Stimulated activated CD4-positive, alpha-beta T cell treated with anti-CD3 and anti-CD28 coated beads, Interleukin-4, amount 100 ng/mL, for 1 hour (primary cell): ENCODE data around the gene MYOF.
"Not testable (repeated sequence)": the region's sequence is repeated elsewhere in the genome, so short reads cannot be mapped to it uniquely, and the experiment has no call there.

ENCODE experiments used
- DNase-seq: peaks from one replicate; pipeline ENCODE4 v3.0.0-alpha.2; 2020

MYOF gene

DNA sequence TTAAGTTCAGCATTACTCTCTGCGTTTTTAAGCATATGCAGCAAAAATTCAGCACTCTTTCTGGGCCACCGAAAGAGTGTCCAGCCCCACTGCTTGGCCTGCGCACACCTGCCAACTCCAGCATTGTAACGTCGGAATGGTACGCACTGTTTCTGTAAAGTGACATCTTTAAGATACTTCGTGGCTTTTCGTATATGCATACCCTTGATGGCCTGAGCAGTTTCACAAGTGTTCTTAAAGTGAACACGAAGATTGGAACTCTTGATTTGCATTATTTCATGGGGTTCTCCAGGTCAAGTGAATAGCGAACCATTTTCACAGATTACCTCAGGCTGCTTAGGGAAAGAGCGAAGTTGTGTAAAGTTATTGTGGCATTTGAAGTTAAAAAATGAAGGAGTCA, 197.9 kb downstream of the MYOF start:
- not testable (repeated sequence) for DNase-seq

DNA sequence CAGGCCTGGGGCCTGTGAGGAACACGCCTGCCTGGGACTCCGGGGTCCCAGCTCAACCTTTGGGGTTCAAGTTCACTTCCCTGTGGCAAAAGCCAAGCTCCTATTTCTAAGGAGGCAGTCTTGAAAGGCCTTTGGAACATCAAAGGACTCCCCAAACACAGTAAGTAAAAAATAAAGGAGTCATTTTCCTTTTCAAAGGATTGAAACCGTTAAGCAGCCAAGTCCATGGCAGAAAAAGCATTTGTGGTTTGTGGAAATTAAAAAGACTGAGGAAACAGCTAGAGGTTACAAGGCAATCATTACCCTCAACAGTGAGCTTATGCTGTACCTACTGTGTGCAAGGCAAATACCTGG, 200.8 kb downstream of the MYOF start:
- no peak for DNase-seq

DNA sequence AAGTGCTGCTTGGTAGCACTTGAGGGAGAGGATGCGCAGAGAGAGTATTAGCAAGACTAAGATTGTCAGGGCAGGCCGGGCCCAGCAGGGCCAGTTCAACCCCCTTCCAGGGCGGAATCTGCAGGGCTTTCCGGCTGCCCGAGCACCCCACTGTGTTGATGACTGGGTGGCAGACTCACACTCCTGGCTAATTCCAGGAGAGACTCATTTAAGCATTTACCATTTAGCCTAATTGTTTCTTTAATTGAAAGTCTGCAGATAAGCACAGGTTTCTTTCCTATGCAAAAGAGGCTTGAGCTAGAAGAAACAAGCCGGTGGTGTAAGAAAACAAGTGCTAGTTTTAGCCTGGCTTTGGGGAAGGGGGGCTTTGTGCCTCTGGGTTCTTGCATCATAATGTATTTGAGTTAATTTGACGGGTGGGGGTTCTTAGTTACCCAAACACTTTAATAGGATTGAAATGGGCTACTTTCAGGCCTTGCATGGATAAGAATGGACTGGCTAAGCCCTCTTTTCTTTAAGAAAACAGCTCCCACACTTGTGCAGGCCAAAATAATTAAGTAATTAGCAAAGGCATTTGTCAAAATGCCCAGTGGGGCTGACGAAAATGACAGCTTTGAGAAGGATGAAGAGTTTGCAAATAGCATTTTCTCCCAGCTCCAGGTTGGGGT, 201.3 kb downstream of the MYOF start:
- no peak for DNase-seq

DNA sequence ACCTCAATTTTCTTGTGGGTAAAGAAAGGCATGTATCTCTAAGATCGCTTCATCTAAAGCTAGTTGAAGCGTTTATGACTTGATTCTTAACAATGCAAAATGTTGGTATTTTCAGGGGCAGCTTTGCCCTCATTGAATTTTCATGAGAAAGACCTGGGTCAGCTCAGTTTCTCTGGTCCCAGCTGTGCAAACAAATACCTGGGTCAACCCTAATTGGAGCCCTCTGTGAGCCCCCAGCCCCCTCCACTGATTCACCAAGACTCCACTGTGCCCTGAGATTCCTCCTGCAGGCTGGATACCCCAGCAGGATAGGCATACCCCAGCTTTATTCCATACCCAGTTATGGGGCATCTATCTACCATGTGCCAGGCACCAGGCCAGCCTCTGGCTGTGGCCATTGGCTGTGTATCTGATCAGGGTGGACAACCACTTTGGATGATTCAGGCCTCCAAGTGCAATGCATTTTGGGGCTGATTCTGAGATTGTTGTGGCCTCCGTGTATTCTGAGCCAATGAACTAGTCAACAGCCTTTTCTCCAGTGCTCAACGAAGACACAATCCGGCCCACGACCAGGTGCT, 201.9 kb downstream of the MYOF start:
- DNase-seq: no peak

DNA sequence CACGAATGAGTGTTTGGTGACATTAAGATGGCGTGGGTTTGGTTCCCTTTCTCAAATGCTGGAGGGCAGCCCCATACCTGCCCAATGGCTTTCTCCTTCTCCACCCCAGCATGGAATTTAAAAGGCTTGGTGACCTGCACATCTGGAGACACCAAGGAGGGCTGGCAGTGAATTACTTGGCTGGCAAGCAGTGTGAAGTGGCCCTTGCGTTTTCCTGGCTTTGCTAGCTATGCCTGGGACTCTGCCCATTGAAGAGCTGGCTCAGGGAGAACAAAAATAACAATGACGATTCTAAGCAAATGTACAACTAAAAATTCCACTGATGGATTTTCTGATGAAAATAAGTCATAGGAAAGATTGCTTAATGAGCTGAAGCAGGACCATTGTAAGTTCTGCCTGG, 204.8 kb downstream of the MYOF start:
- no peak for DNase-seq

DNA sequence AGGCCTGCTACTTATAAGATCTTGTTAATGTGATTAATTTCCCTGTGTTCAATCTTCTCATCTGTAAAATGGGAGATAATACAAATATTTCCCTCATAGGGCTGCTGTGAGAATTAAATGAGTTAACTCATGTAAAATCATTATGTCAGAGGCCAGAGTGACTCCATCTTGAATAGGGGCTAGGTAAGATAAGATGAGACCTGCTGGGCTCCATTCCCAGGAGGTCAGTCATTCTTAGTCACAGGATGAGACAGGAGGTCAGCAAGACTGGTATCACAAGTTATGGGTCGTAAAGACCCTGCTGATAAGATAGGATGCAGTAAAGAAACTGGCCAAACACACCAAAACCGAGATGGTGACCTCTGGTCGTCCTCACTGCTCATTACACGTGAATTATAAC, 207.7 kb downstream of the MYOF start:
- DNase-seq: no peak

DNA sequence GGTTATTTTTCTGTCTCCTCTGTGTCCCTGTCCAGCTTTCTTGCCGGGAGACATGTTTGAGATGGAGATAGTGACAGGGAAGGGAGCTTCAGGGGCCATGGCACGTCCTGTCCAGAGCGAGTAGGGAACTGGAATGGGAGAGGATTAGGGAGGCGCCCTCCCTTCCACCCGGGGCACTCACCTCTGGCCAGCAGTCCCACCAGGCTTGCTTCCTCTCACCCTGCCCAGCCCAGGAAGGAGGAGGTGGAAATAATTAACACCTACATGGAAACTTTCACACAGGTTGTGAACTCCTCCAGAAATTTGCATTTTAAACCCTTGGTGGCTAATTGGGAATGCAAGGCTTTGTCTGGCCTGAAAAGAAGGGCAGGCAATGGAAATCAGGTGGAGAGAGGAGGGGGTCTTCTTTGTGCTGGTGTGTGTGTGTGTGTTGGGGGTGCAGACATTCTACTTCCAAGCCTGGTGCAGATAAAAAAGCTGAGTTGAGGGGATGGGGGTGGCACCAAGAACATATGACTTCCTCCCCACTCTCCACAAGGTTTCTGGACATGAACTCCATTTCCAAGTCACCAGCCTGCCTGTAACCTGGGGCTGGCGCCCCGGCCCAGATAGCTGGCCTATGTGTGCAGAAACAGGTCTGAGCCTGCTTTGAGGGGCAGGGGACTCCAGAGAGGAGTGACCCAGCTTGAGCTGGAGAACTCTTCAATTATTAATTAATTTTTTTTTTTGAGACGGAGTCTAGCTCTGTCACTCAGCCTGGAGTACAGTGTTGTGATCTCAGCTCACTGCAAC, 209.1 kb downstream of the MYOF start:
- DNase-seq: no peak

DNA sequence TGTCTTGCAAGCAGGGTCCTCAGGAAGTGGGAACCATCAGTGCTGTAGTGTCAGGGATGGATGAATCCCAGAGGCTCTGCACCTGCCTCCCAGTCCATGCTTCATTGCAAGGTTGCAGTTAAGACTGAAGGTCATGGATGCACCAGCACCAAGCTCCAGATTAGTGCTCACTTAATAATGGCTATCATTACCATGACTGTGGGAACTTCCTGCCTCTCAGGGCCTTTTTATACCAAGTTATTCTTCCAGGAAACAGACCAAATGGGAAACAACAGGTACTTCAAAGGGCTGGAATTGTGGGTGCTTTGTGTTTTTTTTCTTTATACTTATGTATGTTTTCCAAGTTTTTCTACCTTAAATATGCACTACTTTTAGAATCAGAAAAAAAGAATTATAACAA, 210.8 kb downstream of the MYOF start:
- DNase-seq: no peak

DNA sequence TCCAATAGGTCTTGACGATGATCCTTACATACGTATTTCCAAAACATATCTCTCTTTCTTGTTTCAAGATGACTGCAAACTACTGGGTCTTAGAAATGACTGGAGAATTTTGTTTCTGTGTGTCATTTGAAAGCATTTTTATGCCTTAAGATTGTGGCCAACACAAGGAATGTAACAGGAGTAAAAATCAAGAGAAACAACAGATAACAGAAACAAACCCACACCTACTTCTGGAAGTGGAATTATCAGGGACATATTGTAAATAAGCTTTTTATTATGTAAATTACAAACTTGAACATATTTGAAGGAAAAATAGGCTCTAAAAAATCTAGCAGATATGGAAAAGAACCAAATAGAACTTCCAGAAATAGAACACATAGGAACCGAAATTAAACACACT, 212.9 kb downstream of the MYOF start:
- DNase-seq: no peak

DNA sequence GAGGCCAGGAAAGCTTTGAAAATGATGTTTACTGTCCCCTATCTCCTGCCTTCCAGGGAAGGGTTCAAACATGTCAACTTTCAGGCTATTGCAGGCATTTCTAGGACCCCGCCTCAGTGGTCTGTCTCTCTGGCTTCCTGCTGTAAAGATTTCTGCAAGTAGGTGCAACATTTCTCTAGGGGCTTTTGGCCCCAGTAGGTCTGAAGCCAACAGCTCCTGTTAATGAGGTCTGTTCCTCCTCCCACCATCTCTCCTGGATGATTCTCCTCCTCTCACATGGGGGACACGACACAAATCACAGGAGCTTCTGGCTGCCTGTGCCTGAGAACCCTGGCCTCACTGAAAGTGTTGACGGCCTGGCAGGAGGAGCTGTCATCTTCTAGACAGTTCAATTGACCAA, 214.1 kb downstream of the MYOF start:
- DNase-seq: no peak

DNA sequence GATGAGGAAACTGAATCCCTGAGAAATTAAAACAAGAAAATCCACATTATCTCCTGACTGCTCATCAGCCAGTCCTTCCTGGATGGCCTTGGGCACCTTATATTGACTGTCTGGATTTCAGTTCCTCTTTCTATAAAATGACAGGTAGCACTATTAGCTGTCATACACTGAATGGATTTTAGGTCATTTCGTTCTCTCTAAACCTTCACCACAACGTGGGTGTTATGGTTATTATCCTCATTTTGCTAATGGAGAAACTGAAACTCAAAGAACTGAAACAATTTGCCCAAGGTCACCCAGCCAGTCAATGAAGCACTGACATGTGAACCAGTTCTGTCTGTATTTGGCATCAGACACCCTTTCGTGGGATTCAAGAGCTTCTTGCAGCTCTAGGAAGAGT, 214.6 kb downstream of the MYOF start:
- no peak for DNase-seq

DNA sequence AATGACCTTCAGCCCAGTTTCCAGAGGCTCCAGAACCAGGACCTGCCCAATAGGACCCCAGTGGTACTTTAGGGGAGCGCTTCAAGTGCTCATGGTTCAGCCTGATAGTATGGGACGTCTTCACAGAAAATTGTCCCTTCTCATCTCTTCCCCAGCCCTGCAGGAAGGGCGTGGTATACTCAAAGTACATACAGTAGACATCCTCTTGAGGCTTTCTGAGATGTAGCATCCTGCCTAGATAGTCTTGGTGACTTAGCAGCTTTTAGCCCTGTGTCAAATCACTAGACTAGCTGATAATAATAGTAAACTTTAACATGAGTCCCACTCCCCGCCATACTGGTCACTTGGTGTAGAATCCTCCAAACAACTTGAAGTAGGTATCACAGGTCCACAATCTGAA, 215.3 kb downstream of the MYOF start:
- no peak for DNase-seq

DNA sequence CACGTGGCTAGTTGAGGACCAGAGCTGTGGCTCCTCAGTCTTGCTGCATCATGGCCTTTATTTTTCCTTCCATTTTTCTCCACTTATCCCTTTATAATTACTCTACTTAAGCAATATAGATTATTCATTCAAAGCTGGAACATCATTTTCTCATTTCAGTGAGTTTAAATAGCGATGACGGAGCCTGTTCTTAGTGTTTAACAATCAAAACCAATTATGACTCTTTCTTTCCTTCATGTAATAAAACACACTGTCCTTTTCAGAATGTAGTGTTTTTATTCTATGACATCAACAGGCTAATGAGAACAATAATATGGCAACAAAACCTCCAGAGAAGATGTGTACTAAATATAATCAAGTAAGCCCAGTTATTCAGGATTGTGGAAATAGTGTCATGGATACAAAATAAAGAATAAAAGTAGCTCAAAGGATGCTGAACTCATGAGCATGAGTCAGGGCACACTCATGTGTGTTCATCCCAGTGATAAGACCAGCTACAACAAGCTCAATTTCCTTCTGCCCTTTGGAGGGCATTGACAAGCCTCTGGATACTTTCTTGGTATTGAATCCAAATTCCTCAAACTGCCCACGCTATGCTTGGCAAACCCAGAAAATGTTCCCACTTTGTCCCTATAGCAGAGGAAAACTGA, 220.0 kb downstream of the MYOF start:
- no peak for DNase-seq

DNA sequence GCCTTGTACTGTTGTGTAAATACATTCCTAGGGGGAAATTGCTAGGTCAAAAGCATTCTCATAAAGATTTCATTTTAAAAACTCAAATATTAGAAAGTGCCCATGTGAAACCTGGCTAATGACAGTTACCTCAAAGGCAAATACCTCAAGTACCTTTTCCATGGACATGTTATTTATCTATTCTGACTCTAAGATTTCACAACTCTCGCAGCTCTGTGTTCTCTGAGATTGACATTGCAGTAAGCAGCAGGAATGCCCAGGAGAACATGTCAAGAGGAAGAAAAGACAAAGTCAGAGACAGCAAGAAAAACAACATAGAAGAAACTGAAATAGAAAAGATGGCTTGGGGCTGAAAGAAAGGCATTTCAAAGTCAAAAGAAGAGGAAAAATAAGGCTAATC, 221.0 kb downstream of the MYOF start:
- DNase-seq: no peak

DNA sequence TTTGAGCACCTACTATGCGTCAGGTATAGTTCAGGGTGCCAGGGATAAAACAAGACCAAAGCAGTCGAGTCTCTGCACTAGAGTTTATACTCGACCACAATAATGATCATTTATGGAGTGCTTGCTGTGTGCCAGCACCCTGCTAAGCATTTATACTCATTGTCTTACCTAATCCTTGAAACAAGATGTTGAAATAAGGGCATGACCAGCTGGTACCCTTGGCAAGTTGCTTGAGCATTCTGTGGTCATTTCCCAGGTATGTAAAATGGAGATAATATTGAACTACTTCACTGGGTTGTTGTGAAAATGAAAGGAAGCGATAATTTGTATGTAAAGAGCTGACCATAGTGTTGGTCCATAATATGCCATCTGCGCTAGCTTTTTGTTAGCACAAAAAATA, 223.0 kb downstream of the MYOF start:
- no peak for DNase-seq
